VCaP (cell line): Measurements from ENCODE around the gene ZBTB46.
A peak's percentile ranks its signal among the peaks of the same experiment; 100 is the strongest.

Experiments
- H3K27ac ChIP-seq: fragments of 450-650 bp; 2 replicates; pipeline ENCODE4 v1.5.1; 2017
- TF ChIP-seq, protein P1 (sequence below): fragments of 450-650 bp; conservative IDR thresholded peaks from 2 replicates; pipeline ENCODE4 v1.5.1; 2017; ENCODE audit warnings: mild to moderate bottlenecking, moderate library complexity

Gene ZBTB46

DNA sequence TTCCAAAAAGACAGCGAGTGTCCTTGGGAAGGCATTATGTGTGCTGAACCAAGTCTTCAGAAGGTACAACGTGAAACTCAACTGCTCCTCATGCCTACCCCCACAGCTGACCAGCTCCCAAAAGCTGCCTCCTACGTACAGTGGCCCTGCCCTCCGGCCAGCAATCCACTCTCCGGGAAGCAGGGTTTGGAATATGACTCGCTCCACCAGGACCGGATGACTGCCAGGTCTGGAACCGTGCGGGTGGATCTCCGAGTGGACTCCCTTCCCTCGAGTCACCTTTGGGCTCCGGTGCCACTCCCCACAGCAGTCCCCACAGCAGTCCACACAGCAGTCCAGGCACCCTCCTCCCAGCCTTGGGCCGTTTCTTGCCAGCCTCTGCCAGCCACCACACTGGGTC is 4.3 kb downstream of the ZBTB46 start:
- TF ChIP-seq, protein P1, sequence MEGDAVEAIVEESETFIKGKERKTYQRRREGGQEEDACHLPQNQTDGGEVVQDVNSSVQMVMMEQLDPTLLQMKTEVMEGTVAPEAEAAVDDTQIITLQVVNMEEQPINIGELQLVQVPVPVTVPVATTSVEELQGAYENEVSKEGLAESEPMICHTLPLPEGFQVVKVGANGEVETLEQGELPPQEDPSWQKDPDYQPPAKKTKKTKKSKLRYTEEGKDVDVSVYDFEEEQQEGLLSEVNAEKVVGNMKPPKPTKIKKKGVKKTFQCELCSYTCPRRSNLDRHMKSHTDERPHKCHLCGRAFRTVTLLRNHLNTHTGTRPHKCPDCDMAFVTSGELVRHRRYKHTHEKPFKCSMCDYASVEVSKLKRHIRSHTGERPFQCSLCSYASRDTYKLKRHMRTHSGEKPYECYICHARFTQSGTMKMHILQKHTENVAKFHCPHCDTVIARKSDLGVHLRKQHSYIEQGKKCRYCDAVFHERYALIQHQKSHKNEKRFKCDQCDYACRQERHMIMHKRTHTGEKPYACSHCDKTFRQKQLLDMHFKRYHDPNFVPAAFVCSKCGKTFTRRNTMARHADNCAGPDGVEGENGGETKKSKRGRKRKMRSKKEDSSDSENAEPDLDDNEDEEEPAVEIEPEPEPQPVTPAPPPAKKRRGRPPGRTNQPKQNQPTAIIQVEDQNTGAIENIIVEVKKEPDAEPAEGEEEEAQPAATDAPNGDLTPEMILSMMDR = no peak
- no peak overlapping the region for H3K27ac ChIP-seq

DNA sequence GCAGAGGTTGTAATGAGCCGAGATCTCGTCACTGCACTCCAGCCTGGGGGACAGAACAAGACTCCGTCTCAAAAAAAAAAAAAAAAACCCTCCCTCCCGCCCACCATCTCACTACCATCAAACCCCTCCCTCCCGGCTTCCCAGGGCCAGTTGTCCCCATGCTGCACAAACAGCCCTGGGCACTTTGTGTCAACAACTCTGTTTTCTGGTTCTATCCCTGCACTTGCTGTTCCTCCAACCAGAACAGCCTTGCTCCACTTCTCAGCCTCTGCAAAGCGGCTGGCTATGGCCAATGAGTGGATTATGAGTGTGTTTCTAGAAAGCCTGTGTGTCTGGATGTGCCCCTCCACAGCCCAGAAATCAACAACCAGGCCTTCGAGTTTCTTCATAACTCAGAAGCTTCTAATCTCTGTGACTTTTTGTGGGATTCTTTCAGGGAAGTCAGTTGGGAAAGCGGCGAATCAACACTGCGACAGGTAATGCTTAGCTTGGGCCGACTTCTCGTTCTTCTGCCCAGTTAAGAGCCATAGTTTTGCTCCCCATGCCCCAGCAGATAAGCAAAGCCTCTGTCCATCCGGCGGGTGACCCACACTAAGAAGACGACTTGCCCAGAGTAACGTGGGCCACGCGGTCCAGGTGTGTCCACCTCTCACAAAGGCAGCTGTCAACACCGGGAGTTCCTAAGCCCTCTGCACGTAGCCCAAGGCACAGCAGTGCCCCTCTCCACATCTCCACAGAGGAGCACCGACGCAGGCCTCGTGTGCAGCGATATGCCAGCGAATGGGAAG is 5.5 kb downstream of the ZBTB46 start:
- no peak overlapping the region for H3K27ac ChIP-seq
- TF ChIP-seq, protein P1 = no peak

DNA sequence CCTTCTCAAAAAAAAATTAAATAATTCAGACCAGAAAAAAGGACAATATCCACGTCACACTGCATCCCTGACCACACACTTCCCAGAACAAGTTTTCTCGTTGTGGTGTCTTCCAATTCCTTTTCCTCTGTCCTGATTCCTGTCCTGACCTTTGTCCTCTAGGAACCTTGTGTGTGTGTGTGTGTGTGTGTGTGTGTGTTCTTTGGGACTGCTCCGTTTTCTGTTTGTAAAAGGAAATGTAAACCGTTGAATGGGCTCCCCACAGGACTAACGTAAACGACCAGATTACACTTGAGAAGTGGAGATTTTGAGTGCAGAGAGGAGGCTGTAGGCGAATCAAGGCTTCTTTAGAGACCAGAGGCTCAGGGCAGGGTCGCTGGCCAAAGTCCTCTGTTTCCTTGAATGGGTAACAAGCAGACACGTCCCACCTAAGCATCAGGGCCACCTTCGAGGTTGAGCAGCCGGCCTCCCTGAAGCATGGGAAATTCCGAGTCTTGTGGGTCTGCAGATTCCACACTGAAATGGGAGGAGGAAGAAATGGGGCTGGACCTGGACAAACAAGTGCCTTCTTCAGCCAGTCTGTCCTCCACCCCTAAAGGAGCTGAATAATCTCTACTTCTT is 7.3 kb downstream of the ZBTB46 start:
- peak overlapping the region; percentile 40 for H3K27ac ChIP-seq
- TF ChIP-seq, protein P1 = no peak

DNA sequence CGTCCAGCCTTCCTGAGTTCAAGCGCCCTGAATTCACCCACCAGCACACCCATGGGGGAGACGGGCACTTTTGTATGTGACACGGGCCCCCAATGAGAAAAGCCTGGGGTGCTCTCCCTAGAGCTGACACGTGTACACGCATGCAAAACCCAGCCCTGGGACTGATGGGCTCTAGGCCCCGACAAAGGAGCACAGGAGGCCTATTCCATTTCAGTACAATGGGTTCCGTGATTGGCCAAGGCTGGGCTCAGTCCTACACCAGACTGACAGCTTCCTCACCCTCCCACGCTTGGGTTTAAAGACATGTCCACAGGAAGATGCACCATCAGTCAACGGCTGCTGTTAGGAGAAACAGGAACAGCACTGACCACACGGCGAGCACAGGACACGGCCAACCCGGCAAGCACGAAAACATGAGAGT is 8.8 kb downstream of the ZBTB46 start:
- TF ChIP-seq, protein P1 = no peak
- no peak overlapping the region for H3K27ac ChIP-seq

DNA sequence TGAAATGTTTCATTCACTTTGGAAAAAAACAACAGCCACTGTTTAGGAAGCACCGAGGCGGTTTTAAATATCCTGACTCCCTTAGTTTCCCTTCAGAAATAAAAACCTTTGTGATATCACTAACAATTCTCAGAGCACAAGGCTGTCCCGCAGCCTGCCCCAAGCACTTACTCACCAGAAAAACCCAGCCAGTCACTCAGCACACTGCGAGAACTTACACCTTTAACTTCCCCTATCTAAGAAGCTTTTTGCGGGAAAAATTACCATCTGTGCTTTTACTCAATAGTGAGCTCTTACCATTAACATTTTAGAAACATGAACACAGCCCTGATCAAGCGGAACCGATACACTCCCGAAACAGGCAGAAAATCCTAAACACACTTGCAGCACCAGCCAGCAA is 9.3 kb downstream of the ZBTB46 start:
- TF ChIP-seq, protein P1 = no peak
- H3K27ac ChIP-seq = no peak overlapping the region

DNA sequence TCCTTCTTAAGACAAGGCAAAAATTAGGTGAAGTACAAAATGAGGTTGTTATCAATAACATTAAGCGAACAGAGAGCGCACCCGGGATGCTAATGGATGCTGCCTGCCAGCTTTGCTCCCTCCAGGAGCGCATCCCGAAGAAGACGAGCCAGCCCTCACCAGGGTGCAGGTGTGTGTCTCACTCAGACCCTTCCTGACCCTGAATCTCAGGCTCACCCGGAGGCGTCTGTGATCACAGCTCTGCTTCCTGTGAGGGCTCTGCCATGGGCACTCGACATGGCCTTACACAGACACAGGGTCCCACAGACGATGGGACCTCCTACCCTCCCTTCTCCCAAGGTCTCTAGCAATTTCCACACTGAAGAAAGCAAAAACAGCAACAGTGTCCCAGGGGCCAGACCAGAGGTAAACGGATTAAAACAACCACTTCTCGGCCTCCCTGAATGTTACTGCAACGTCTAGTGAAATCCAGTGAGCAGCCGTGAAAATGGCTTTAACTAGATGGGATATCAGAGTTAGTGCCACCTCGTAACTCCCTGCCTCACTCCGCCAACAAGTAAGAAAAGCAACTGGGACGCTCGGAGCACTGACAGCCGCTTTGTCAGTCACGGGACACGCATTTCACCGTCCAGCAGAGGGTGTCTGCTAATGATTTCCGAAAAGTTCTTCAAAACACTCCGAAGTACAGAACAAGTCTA is 11.7 kb downstream of the ZBTB46 start:
- no peak overlapping the region; the same call in 1 of the 2 replicates for H3K27ac ChIP-seq
- TF ChIP-seq, protein P1 = peak; percentile 77

DNA sequence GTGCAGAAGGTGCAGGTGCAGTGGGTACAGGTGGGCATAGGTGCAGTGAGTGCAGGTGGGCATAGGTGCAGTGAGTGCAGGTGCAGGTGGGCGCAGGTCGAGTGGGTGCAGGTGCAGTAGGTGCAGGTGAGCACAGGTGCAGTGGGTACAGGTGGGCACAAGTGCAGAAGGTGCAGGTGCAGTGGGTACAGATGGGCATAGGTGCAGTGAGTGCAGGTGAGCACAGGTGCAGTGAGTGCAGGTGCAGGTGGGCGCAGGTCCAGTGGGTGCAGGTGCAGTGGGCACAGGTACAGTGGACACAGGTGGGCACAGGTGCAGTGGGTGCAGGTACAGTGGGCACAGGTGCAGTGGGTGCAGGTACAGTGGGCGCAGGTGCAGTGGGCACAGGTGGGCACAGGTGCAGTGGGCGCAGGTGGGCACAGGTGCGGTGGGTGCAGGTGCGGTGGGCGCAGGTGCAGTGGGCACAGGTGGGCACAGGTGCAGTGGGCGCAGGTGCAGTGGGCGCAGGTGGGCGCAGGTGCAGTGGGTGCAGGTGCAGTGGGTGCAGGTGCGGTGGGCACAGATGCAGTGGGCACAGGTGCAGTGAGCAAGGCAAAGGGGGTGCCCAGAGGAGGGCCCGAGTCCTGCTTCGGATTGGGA is 15.3 kb downstream of the ZBTB46 start:
- TF ChIP-seq, protein P1 = no peak
- H3K27ac ChIP-seq = no peak overlapping the region
